Renal pelvis (tissue), 4 donors: ENCODE data around the gene TTC39B. TPM values are rescaled to one million over a fixed set of nuclear protein-coding genes. Genes with fewer than 3 reads are reported as not detected.
A peak's percentile ranks its signal among the peaks of the same experiment; 100 is the strongest.

Source experiments
- DNase-seq: peaks from one replicate; pipeline ENCODE4 v3.0.0-alpha.2; 2013
- polyA plus RNA-seq, 3 donors: library from polyadenylated mRNA; unstranded; fragments of 120-200 nt; gene quantifications; one replicate each; pipeline ENCODE4 v1.2.1, GENCODE V29; 2013; ENCODE audit not compliant: insufficient read length in 3 of 3

Gene TTC39B
- polyA plus RNA-seq, 3 donors: 5.6 to 9.4 (median 9.1) TPM

DNA sequence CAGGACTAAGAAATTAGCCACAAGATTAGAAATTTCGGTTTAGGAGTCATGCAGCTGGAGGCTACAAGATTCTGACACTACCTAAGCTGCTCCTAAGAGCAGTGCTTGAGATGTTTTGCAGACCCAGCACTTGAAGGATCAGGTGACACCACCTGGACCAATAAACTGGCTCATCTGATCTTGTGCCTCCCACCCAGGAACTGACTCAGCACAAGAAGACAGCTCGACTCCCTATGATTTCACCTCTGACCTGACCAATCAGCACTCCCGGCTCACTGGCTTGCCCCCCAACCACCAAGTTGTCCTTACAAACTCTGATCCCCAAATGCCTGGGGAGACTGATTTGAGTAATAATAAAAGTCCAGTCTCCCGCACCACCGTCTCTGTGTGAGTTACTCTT lies 170.4 kb downstream of the TTC39B start:
- no peak for DNase-seq

DNA sequence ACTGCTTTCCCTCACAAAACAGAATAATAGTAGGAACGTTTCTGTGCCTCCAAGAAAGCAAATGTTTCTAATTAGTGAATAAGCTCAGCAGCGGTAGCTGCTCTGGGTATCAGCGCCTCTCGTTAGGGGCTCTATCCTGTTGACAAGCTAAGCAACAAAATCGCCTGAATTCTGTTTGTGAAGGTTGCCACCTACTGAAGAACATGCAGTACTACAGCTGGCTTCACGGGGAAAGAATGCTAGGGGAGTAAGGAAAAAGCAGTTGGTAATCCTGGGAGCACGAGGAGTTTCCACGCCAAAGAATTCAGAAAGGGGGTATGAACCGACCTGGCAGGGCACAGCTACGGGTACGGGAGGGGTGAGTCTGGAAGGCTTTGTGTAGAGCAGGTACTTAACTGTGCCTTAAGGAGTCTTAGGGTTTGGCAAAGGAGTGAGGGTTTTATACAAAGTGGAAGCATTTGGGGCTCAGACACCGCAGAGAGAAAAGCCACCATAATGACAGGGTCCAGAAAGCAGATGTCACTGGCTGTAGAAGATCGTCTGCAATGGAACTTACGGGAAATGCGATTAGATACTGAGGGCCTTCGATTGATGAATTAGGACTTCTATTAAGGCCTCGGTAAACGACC lies 171.7 kb downstream of the TTC39B start:
- peak; percentile 87 for DNase-seq

DNA sequence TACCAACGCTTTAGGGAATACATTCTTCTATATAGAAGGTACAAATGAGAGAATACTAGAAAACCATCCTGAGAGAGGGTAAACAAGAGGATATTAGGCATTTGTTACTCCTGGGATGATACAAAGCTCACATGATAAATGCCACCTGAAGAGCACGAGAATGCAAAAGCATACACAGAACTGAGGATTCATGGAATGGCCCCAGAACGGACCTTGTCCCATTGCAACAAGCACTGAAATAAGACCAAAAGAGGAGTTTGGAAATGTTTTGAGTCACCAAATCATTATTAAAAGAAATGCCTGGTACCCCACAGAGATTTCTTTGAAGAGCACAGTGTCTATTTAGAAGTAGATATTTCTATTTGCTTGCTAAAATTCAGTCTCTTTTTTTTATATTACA lies 173.5 kb downstream of the TTC39B start:
- DNase-seq: no peak

DNA sequence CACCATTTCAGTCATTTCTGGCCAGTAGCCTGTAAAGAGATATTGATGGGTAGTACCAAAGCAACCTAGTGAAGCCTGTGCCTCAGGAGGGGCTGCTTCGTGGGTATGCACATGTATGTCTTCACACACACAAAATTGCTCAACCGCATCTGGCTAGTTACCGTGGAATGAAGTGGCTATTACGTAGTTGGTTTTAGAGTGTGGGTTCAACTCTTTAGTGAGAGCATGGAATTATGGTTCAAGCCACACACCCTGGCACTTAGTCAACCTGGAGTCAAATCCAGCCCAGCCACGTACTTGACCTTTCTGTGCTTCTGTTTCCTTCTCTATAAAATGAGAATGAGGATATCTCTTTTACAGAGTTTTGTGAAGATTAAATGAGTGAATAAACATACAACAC lies 174.9 kb downstream of the TTC39B start:
- DNase-seq: no peak

DNA sequence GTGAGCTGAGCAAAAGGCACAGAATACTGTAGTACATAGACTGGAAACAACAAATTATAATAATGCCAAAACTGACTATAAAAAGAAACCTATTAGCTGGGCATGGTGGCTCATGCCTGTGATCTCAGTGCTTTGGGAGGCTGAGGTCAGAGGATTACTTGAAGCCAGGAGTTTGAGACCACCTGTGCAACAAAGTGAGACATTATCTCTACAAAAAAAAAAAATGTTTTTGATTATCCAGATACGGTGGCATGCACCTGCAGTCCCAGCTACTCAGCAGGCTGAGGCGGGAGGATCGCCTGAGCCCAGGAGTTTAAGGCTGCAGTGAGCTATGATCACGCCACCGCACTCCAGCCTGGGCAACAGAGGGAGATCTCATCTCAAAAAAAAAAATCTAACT lies 175.9 kb downstream of the TTC39B start:
- no peak for DNase-seq

DNA sequence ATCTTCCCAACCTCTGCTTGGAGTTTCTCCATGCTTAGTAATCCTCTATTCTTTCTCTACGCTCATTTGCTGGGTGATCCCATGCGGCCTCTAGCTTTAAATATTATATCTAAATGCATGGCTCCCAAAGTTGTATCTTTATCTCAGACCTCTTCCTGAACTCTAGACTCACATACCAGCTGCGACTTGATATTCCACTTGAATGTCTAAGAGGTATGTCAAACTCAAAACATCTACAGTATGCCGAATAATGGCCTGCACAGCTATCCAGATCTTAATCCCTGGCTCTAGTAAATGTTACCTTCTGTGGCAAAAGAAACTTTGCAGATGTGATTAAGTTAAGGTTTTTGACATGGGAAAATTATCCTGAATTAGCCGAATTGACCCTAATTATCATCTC lies 179.2 kb downstream of the TTC39B start:
- DNase-seq: no peak

DNA sequence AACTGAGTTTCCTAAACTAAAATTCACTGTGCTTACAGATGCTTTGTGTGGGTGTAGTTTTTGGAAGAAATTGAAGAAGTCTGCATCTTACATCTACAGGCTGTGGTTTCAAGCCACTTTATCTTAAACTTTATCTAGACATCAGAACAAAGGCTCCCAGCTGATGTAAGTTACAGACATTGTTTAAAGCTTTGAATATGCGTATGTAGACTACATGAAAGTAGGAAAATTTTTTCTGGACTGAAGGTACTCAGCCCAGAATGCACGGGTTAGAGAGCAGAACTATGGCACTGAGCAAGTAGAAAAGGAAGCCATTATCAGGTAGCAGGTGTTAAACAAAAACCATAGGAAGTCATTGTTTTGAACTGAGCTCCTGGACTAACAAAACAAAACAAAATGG lies 185.4 kb downstream of the TTC39B start:
- no peak for DNase-seq

DNA sequence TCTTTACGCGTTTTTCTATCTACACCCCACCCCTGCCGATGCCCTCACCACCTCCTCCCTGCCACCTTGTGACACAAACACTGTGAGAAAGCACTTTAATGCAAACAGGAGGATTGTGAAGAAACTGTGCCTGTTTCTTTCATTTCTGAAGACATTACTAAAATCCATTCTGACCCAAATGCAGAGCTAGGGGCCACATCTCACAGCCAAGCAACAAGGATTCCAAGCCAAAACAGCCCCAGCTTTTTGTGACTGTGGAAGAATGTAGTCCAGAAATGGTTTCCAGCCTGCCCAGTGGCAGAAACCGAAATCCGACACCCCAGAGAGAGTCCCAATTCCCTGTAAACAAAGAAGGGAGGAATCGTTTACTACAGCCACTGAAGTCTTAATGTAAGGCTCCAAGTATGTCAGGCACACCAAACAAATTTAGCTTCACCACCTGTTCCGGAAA lies 190.9 kb downstream of the TTC39B start:
- peak; percentile 48 for DNase-seq

DNA sequence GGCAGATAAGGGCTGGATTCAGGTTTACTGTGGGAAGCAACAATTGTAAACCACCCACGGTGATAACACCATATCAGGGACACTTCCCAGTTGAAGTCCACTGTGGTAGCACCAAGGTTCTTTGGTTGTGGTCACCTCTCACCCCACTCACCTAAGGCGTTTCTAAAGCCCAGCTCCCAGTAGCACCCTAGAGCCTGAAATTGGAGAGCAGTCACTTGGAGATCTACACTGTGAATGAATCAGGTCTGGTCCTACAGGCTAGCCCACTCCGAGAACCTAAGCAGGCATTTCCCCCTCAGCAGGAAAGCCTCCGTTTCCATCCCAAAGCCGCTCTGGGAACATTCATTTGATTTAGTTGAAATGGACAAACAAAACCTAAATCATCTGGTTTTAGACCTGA lies 191.3 kb downstream of the TTC39B start:
- DNase-seq: no peak

DNA sequence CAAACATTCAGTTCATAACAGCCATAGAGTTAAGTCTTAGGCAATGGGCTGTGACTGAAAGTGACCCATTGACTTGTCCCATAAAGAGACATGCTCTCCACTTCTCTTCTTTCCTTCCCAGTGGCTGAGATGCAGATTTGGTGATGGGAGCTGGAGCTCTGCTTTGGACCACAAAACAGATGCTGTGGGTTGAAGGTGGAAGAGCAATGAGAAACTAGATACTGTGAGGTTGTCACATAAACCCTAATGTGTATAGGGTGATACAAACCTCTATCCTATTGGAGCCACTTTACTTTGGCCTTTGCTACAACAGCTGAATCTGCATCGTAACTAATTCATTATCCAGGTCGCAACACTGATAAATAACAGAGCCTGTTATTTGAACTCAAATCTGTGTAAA lies 192.0 kb downstream of the TTC39B start:
- DNase-seq: no peak

Other genes with a start within 250 kb of the TTC39B start
- 10 to 100 TPM; 36.4 to 50.7 (median 49.7) TPM for gene SNAPC3, start 115.7 kb upstream of the TTC39B start, polyA plus RNA-seq
- gene PSIP1, start 203.8 kb upstream of the TTC39B start, polyA plus RNA-seq: 100 to 1,000 TPM; 180 to 190 (median 186) TPM
- 1 to 10 TPM; 3.5 to 6.6 (median 6.1) TPM for gene CCDC171, start 245.8 kb upstream of the TTC39B start, polyA plus RNA-seq